Left colon (tissue), 2 donors: ENCODE data around the gene AP1G2. TPM values are rescaled to one million over a fixed set of nuclear protein-coding genes. Genes with fewer than 3 reads are reported as not detected.

ENCODE experiments used
- ATAC-seq: fragments of 200-7000 bp; cut with Tn5 transposase; one replicate; pipeline ENCODE4 v1.9.1; 2020; ENCODE audit warnings: mild to moderate bottlenecking, moderate library complexity
- DNase-seq, 2 donors: peaks; one replicate each; pipeline ENCODE4 v3.0.0-alpha.2; 2020
- intact Hi-C, 2 donors: fragments of 100-400 bp; cut with DNase I in 1 of 2; cut with micrococcal nuclease in 1 of 2; formaldehyde crosslinking; loops; one replicate each; pipeline versions ENCODE4 v1.11.2 to v1.14.0; 2022; cut with DNase I, micrococcal nuclease
- total RNA-seq, 2 donors: library from RNA; stranded (reverse); fragmentation: NEBNext Ultra II Directional; extraction: Animal tissue kit (Norgen Biotek cat#: 25700); gene quantifications; one replicate each; pipeline ENCODE4 v1.2.1, GENCODE V29; 2021
- donor health status: DM: no; HTN: no; CAD: no.
- donor health status: DM: yes; HTN: yes; CAD: no.

The AP1G2 gene
- total RNA-seq, 2 donors from 2014 or later, result 159 to 174 TPM

GRCh38 chr14:23532658-23533057 is 34.9 kb downstream of the AP1G2 start:
- no peak for DNase-seq
- intact Hi-C loops, result no loop called here
- no peak for ATAC-seq

- ATAC-seq, result no peak
- no peak for DNase-seq
- intact Hi-C loops, result no loop called here
Measured at GRCh38 chr14:23531391-23531790, 36.2 kb downstream of the AP1G2 start.

- intact Hi-C loops, result no loop called here
- no peak for DNase-seq
- ATAC-seq, result no peak
Measured at GRCh38 chr14:23530375-23531055, 37.1 kb downstream of the AP1G2 start.

GRCh38 chr14:23529016-23529415 is 38.6 kb downstream of the AP1G2 start:
- intact Hi-C loops, result no loop called here
- ATAC-seq (no peak), DNase-seq (no peak)

- DNase-seq, result no peak
- intact Hi-C loops, result no loop called here
Measured at GRCh38 chr14:23528555-23528954, 39.0 kb downstream of the AP1G2 start.

GRCh38 chr14:23525611-23526010 is 42.0 kb downstream of the AP1G2 start:
- no peak for DNase-seq
- intact Hi-C loops, result no loop called here
- ATAC-seq, result no peak

More at GRCh38 chr14:23528555-23528954, 39.0 kb downstream of the AP1G2 start:
- ATAC-seq, result no peak

- DNase-seq, result no peak
- intact Hi-C loops, result no loop called here
- ATAC-seq, result no peak
Measured at GRCh38 chr14:23524954-23525353, 42.6 kb downstream of the AP1G2 start.

GRCh38 chr14:23523229-23524016 is 44.2 kb downstream of the AP1G2 start:
- no peak for DNase-seq
- ATAC-seq, result no peak
- intact Hi-C loops, result no loop called here

GRCh38 chr14:23522643-23523198 is 44.9 kb downstream of the AP1G2 start:
- no peak for DNase-seq
- intact Hi-C loops, result no loop called here
- no peak for ATAC-seq

GRCh38 chr14:23521785-23522640 is 45.6 kb downstream of the AP1G2 start:
- no peak for ATAC-seq

GRCh38 chr14:23520899-23521533 is 46.6 kb downstream of the AP1G2 start:
- no peak for ATAC-seq
- intact Hi-C loops, result no loop called here
- no peak for DNase-seq

More at GRCh38 chr14:23521785-23522640, 45.6 kb downstream of the AP1G2 start:
- intact Hi-C loops, result no loop called here
- no peak for DNase-seq

GRCh38 chr14:23518709-23519108 is 48.9 kb downstream of the AP1G2 start:
- intact Hi-C loops, result no loop called here
- DNase-seq (no peak), ATAC-seq (no peak)

GRCh38 chr14:23517650-23518326 is 49.8 kb downstream of the AP1G2 start:
- DNase-seq (no peak), ATAC-seq (no peak)
- intact Hi-C loops, result no loop called here

- no peak for ATAC-seq
- intact Hi-C loops, result no loop called here
- no peak for DNase-seq
Measured at GRCh38 chr14:23514644-23514957, 53.0 kb downstream of the AP1G2 start.

- ATAC-seq (no peak), DNase-seq (no peak)
- intact Hi-C loops, result no loop called here
Measured at GRCh38 chr14:23513818-23514643, 53.6 kb downstream of the AP1G2 start.

GRCh38 chr14:23513005-23513817 is 54.4 kb downstream of the AP1G2 start:
- DNase-seq (no peak), ATAC-seq (no peak)
- intact Hi-C loops, result no loop called here

- DNase-seq, result no peak
- ATAC-seq, result no peak
- intact Hi-C loops, result no loop called here
Measured at GRCh38 chr14:23512156-23512555, 55.4 kb downstream of the AP1G2 start.
